ENCODE measurements around the gene CTNND2.

Gene CTNND2

GRCh38 chr5:11758321-11758720 is 145.9 kb downstream of the CTNND2 start:
- Histone ChIP-seq H3K9me3 (ENCODE audit: control insufficient read depth in 1 of 2, low read length in 2 of 2) (no peaks in the 10 kb centered on the region), H3K9ac (ENCODE audit: low read depth in 1 of 2, low read length in 2 of 2) (no peak overlapping the region), H3K36me3 (ENCODE audit: control insufficient read depth in 1 of 2, insufficient read depth in 2 of 2, low read length in 2 of 2) (no peaks in the 10 kb centered on the region), H3K27me3 (ENCODE audit: control insufficient read depth in 1 of 2, insufficient read depth in 2 of 2, low read length in 2 of 2) (no peaks in the 10 kb centered on the region), H3K27ac (ENCODE audit: low read depth, low read length) (no peak overlapping the region), H3K4me3 (ENCODE audit: low read depth in 1 of 2, low read length in 2 of 2) (no peak overlapping the region), H3K4me1 (ENCODE audit: control insufficient read depth in 1 of 2, insufficient read depth in 2 of 2, low read length in 2 of 2) (no peaks in the 10 kb centered on the region)

GRCh38 chr5:11757661-11758060 is 146.6 kb downstream of the CTNND2 start:
- Histone ChIP-seq H3K4me3 (ENCODE audit: low read depth in 1 of 2, low read length in 2 of 2) (no peak overlapping the region), H3K27ac (ENCODE audit: low read depth, low read length) (no peak overlapping the region)

DNA sequence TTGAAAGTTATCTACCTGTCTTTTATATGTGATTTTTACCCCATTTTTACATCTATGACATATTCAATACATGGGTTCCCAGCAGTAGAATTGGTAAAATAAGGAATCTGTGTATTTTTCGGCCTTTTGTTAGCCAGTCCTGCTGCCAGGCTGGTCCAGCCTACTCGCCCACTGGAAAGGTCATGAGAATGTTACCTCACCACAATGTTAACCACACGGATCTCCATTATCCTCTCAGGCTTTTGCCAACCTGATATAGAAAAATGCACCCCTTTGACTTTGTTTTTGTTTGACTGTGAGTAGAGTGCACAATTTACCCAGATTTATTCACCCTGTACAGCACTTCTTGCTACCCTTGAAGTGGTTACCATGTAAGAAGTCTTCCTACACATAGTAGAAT is 167.2 kb downstream of the CTNND2 start:
- Histone ChIP-seq H3K4me1 (ENCODE audit: control insufficient read depth in 1 of 2, insufficient read depth in 2 of 2, low read length in 2 of 2) (no peaks in the 10 kb centered on the region), H3K36me3 (ENCODE audit: control insufficient read depth in 1 of 2, insufficient read depth in 2 of 2, low read length in 2 of 2) (no peaks in the 10 kb centered on the region), H3K27me3 (ENCODE audit: control insufficient read depth in 1 of 2, insufficient read depth in 2 of 2, low read length in 2 of 2) (no peaks in the 10 kb centered on the region), H3K9me3 (ENCODE audit: control insufficient read depth in 1 of 2, low read length in 2 of 2) (no peaks in the 10 kb centered on the region), H3K9ac (ENCODE audit: low read depth in 1 of 2, low read length in 2 of 2) (no peak overlapping the region), H3K27ac (ENCODE audit: low read depth, low read length) (no peak overlapping the region), H3K4me3 (ENCODE audit: low read depth in 1 of 2, low read length in 2 of 2) (no peak overlapping the region)

More at GRCh38 chr5:11757661-11758060, 146.6 kb downstream of the CTNND2 start:
- no peak overlapping the region for H3K9ac ChIP-seq (ENCODE audit: low read depth in 1 of 2, low read length in 2 of 2)
- no peaks in the 10 kb centered on the region for H3K4me1 ChIP-seq (ENCODE audit: control insufficient read depth in 1 of 2, insufficient read depth in 2 of 2, low read length in 2 of 2)
- H3K36me3 ChIP-seq (ENCODE audit: control insufficient read depth in 1 of 2, insufficient read depth in 2 of 2, low read length in 2 of 2), result no peaks in the 10 kb centered on the region
- H3K9me3 ChIP-seq (ENCODE audit: control insufficient read depth in 1 of 2, low read length in 2 of 2), result no peaks in the 10 kb centered on the region
- H3K27me3 ChIP-seq (ENCODE audit: control insufficient read depth in 1 of 2, insufficient read depth in 2 of 2, low read length in 2 of 2), result no peaks in the 10 kb centered on the region

DNA sequence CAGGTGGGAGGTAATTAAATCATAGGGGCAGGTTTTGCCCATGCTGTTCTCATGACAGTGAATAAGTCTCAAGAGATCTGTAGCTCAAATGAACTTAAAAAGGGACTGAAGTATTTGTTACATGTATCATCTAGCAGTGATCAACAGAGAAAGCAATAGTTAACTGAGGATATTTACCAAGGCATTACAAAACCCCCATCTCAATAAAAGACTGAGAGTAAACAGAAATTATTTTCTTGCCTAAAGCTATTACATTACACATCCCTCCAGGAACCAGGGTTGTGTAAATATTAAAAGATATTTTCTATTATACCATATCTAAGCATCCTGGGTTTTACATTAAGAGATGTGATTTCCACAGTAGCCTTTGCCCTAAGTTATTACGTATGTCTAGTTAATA is 169.9 kb downstream of the CTNND2 start:
- H3K27me3 ChIP-seq (ENCODE audit: control insufficient read depth in 1 of 2, insufficient read depth in 2 of 2, low read length in 2 of 2), result no peaks in the 10 kb centered on the region
- no peak overlapping the region for H3K9ac ChIP-seq (ENCODE audit: low read depth in 1 of 2, low read length in 2 of 2)
- no peaks in the 10 kb centered on the region for H3K4me1 ChIP-seq (ENCODE audit: control insufficient read depth in 1 of 2, insufficient read depth in 2 of 2, low read length in 2 of 2)
- no peak overlapping the region for H3K27ac ChIP-seq (ENCODE audit: low read depth, low read length)
- no peak overlapping the region for H3K4me3 ChIP-seq (ENCODE audit: low read depth in 1 of 2, low read length in 2 of 2)
- H3K36me3 ChIP-seq (ENCODE audit: control insufficient read depth in 1 of 2, insufficient read depth in 2 of 2, low read length in 2 of 2), result no peaks in the 10 kb centered on the region
- no peaks in the 10 kb centered on the region for H3K9me3 ChIP-seq (ENCODE audit: control insufficient read depth in 1 of 2, low read length in 2 of 2)

GRCh38 chr5:11733840-11734192 is 170.4 kb downstream of the CTNND2 start:
- H3K27ac ChIP-seq (ENCODE audit: low read depth, low read length), result no peak overlapping the region
- H3K4me1 ChIP-seq (ENCODE audit: control insufficient read depth in 1 of 2, insufficient read depth in 2 of 2, low read length in 2 of 2), result no peaks in the 10 kb centered on the region

GRCh38 chr5:11733185-11733839 is 170.9 kb downstream of the CTNND2 start:
- Histone ChIP-seq H3K9me3 (ENCODE audit: control insufficient read depth in 1 of 2, low read length in 2 of 2) (no peaks in the 10 kb centered on the region), H3K4me3 (ENCODE audit: low read depth in 1 of 2, low read length in 2 of 2) (no peak overlapping the region), H3K27ac (ENCODE audit: low read depth, low read length) (no peak overlapping the region), H3K9ac (ENCODE audit: low read depth in 1 of 2, low read length in 2 of 2) (no peak overlapping the region), H3K36me3 (ENCODE audit: control insufficient read depth in 1 of 2, insufficient read depth in 2 of 2, low read length in 2 of 2) (no peaks in the 10 kb centered on the region), H3K4me1 (ENCODE audit: control insufficient read depth in 1 of 2, insufficient read depth in 2 of 2, low read length in 2 of 2) (no peaks in the 10 kb centered on the region), H3K27me3 (ENCODE audit: control insufficient read depth in 1 of 2, insufficient read depth in 2 of 2, low read length in 2 of 2) (no peaks in the 10 kb centered on the region)

More at GRCh38 chr5:11733840-11734192, 170.4 kb downstream of the CTNND2 start:
- H3K36me3 ChIP-seq (ENCODE audit: control insufficient read depth in 1 of 2, insufficient read depth in 2 of 2, low read length in 2 of 2), result no peaks in the 10 kb centered on the region
- no peak overlapping the region for H3K4me3 ChIP-seq (ENCODE audit: low read depth in 1 of 2, low read length in 2 of 2)
- no peaks in the 10 kb centered on the region for H3K27me3 ChIP-seq (ENCODE audit: control insufficient read depth in 1 of 2, insufficient read depth in 2 of 2, low read length in 2 of 2)
- no peak overlapping the region for H3K9ac ChIP-seq (ENCODE audit: low read depth in 1 of 2, low read length in 2 of 2)
- H3K9me3 ChIP-seq (ENCODE audit: control insufficient read depth in 1 of 2, low read length in 2 of 2), result no peaks in the 10 kb centered on the region

DNA sequence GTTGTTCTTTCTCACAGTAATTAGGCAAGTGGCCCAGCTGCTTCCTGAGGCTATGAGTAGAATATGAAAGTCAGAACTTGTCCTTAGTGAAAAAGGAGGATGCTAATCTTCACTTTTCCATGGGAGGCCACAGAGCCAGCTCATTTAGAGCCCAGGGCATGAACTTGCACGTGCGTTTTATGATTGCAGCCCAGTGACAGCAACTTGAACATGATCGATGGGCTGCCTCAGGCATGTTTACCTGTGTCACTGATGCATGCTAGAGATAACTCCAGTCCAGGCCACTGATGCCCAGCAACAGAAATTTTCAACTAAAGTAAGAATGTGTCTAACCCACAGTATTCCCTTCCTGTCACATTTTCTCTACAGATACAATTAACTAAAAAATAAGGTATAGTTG is 179.3 kb downstream of the CTNND2 start:
- Histone ChIP-seq H3K27ac (ENCODE audit: low read depth, low read length) (no peak overlapping the region), H3K27me3 (ENCODE audit: control insufficient read depth in 1 of 2, insufficient read depth in 2 of 2, low read length in 2 of 2) (no peaks in the 10 kb centered on the region), H3K4me1 (ENCODE audit: control insufficient read depth in 1 of 2, insufficient read depth in 2 of 2, low read length in 2 of 2) (no peaks in the 10 kb centered on the region), H3K4me3 (ENCODE audit: low read depth in 1 of 2, low read length in 2 of 2) (no peak overlapping the region), H3K36me3 (ENCODE audit: control insufficient read depth in 1 of 2, insufficient read depth in 2 of 2, low read length in 2 of 2) (no peaks in the 10 kb centered on the region), H3K9ac (ENCODE audit: low read depth in 1 of 2, low read length in 2 of 2) (no peak overlapping the region), H3K9me3 (ENCODE audit: control insufficient read depth in 1 of 2, low read length in 2 of 2) (no peaks in the 10 kb centered on the region)

DNA sequence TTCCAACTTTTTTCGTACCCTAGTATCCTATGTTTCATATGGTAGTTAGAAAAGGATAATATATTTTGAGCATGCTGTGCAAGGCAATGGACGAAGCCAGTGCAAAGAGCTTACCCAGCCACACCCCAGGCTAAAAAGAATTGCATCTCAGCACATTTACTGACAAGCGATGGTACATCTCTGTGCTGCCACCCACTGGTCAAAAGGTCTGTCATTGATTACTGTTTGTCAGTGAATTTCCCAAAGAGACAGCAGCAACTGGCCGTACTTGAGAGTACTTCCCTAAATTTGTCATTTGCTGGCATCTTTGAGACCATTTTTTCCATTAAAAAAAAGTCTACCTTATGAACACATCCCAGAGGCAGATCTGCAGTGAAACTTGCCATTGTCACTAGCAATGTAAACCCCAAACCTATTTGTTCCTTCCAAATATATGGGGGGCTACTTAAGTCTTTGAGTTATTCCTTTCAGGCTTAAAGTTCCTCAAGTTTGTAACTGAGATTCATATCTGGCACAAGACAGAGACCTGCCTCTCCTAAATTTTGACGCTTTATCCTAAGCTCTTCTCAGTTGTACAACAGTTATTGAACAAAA is 184.3 kb downstream of the CTNND2 start:
- no peak overlapping the region for H3K9ac ChIP-seq (ENCODE audit: low read depth in 1 of 2, low read length in 2 of 2)
- no peak overlapping the region for H3K27ac ChIP-seq (ENCODE audit: low read depth, low read length)
- no peaks in the 10 kb centered on the region for H3K9me3 ChIP-seq (ENCODE audit: control insufficient read depth in 1 of 2, low read length in 2 of 2)

GRCh38 chr5:11715461-11716196 is 188.6 kb downstream of the CTNND2 start:
- no peaks in the 10 kb centered on the region for H3K36me3 ChIP-seq (ENCODE audit: control insufficient read depth in 1 of 2, insufficient read depth in 2 of 2, low read length in 2 of 2)
- H3K27ac ChIP-seq (ENCODE audit: low read depth, low read length), result no peak overlapping the region
- H3K4me1 ChIP-seq (ENCODE audit: control insufficient read depth in 1 of 2, insufficient read depth in 2 of 2, low read length in 2 of 2), result no peaks in the 10 kb centered on the region
- no peak overlapping the region for H3K4me3 ChIP-seq (ENCODE audit: low read depth in 1 of 2, low read length in 2 of 2)
- H3K9me3 ChIP-seq (ENCODE audit: control insufficient read depth in 1 of 2, low read length in 2 of 2), result no peaks in the 10 kb centered on the region
- no peaks in the 10 kb centered on the region for H3K27me3 ChIP-seq (ENCODE audit: control insufficient read depth in 1 of 2, insufficient read depth in 2 of 2, low read length in 2 of 2)
- no peak overlapping the region for H3K9ac ChIP-seq (ENCODE audit: low read depth in 1 of 2, low read length in 2 of 2)

More for the DNA sequence above, 184.3 kb downstream of the CTNND2 start:
- no peaks in the 10 kb centered on the region for H3K36me3 ChIP-seq (ENCODE audit: control insufficient read depth in 1 of 2, insufficient read depth in 2 of 2, low read length in 2 of 2)
- no peak overlapping the region for H3K4me3 ChIP-seq (ENCODE audit: low read depth in 1 of 2, low read length in 2 of 2)
- H3K27me3 ChIP-seq (ENCODE audit: control insufficient read depth in 1 of 2, insufficient read depth in 2 of 2, low read length in 2 of 2), result no peaks in the 10 kb centered on the region
- H3K4me1 ChIP-seq (ENCODE audit: control insufficient read depth in 1 of 2, insufficient read depth in 2 of 2, low read length in 2 of 2), result no peaks in the 10 kb centered on the region

- Histone ChIP-seq H3K4me3 (ENCODE audit: low read depth in 1 of 2, low read length in 2 of 2) (no peak overlapping the region), H3K9ac (ENCODE audit: low read depth in 1 of 2, low read length in 2 of 2) (no peak overlapping the region), H3K4me1 (ENCODE audit: control insufficient read depth in 1 of 2, insufficient read depth in 2 of 2, low read length in 2 of 2) (no peaks in the 10 kb centered on the region), H3K9me3 (ENCODE audit: control insufficient read depth in 1 of 2, low read length in 2 of 2) (no peaks in the 10 kb centered on the region), H3K36me3 (ENCODE audit: control insufficient read depth in 1 of 2, insufficient read depth in 2 of 2, low read length in 2 of 2) (no peaks in the 10 kb centered on the region), H3K27me3 (ENCODE audit: control insufficient read depth in 1 of 2, insufficient read depth in 2 of 2, low read length in 2 of 2) (no peaks in the 10 kb centered on the region), H3K27ac (ENCODE audit: low read depth, low read length) (no peak overlapping the region)
Observed at GRCh38 chr5:11711932-11712331, 192.3 kb downstream of the CTNND2 start.

All from duodenal mucosa (tissue), 2 donors.